SU-DHL-6 (cell line): Measurements from ENCODE around the gene SMIM45.

ENCODE experiments used
- H2AFZ ChIP-seq: fragments of 200-600 bp; sonication (generic); 2 replicates; pipeline ENCODE4 v1.6.1; 2014; ENCODE audit warnings: low read depth, mild to moderate bottlenecking, moderate library complexity, mixed read lengths, antibody characterized with exemption, low read length; ENCODE audit not compliant: severe bottlenecking
- H3F3A ChIP-seq: fragments of 200-600 bp; shearing (Covaris generic); 2 replicates; pipeline ENCODE4 v1.6.0; 2016; ENCODE audit warnings: antibody characterized with exemption, mild to moderate bottlenecking; ENCODE audit not compliant: insufficient read depth
- H3K27ac ChIP-seq: fragments of 200-600 bp; sonication (generic); 2 replicates; pipeline ENCODE4 v1.5.1; 2016; ENCODE audit warnings: low read depth, mild to moderate bottlenecking, low read length, moderate library complexity, mixed read lengths
- H3K27me3 ChIP-seq: fragments of 200-600 bp; sonication (generic), shearing (Covaris generic); 2 replicates; pipeline ENCODE4 v1.6.0; 2014; ENCODE audit warnings: mild to moderate bottlenecking, low read length
- H3K36me3 ChIP-seq: fragments of 200-600 bp; sonication (generic); 2 replicates; pipeline ENCODE4 v1.6.1; 2014; ENCODE audit warnings: mild to moderate bottlenecking, low read length, mixed read lengths
- H3K4me2 ChIP-seq: fragments of 300-600, 200-600 bp; shearing (Covaris generic), sonication (generic); 2 replicates; pipeline ENCODE4 v1.6.0; 2014; ENCODE audit warnings: low read length, low read depth, mild to moderate bottlenecking; ENCODE audit not compliant: poor library complexity, severe bottlenecking
- H3K4me3 ChIP-seq: fragments of 200-600 bp; sonication (generic); 2 replicates; pipeline ENCODE4 v1.5.1; 2014; ENCODE audit warnings: antibody characterized with exemption, low read length, mild to moderate bottlenecking, mixed read lengths; ENCODE audit not compliant: insufficient read depth, poor library complexity, severe bottlenecking
- H3K79me2 ChIP-seq: fragments of 200-600 bp; sonication (generic); 2 replicates; pipeline ENCODE4 v1.6.1; 2014; ENCODE audit warnings: mild to moderate bottlenecking, low read length, moderate library complexity; ENCODE audit not compliant: insufficient read depth
- H3K9ac ChIP-seq: fragments of 200-600 bp; sonication (generic); 2 replicates; pipeline ENCODE4 v1.7.0; 2014; ENCODE audit warnings: mild to moderate bottlenecking, low read length
- H3K9me2 ChIP-seq: fragments of 200-600 bp; sonication (generic); replicated peaks from 2 replicates; pipeline ENCODE4 v1.6.1; 2014; ENCODE audit warnings: low read length; ENCODE audit not compliant: insufficient read depth
- H3K9me3 ChIP-seq: fragments of 200-600 bp; sonication (generic); 2 replicates; pipeline ENCODE4 v1.6.1; 2014; ENCODE audit warnings: low read length, mixed read lengths; ENCODE audit not compliant: insufficient read depth
- H4K20me1 ChIP-seq: fragments of 200-600 bp; sonication (generic); 2 replicates; pipeline ENCODE4 v1.6.1; 2014; ENCODE audit warnings: low read depth, mild to moderate bottlenecking, antibody characterized with exemption, low read length, moderate library complexity, mixed read lengths
- CTCF ChIP-seq: fragments of 200-600 bp; sonication (generic); IDR thresholded peaks from one replicate; pipeline ENCODE4 v1.5.1; 2017; ENCODE audit warnings: antibody characterized with exemption, mild to moderate bottlenecking, low read length, moderate library complexity; ENCODE audit not compliant: insufficient read depth, poor library complexity, severe bottlenecking
- EZH2phosphoT487 ChIP-seq: fragments of 200-600 bp; sonication (generic), shearing (Covaris generic); conservative IDR thresholded peaks from 2 replicates; pipeline ENCODE4 v1.6.1; 2018; ENCODE audit warnings: mild to moderate bottlenecking, antibody characterized with exemption, low read length, moderate library complexity, mixed read lengths

The SMIM45 gene

GRCh38 chr22:41979423-41980250, 27.7 kb downstream of the SMIM45 start:
- no peaks in the 10 kb centered on the region for H3K36me3 ChIP-seq
- H3K79me2 ChIP-seq, result no peaks in the 10 kb centered on the region
- H3K4me2 ChIP-seq, result no peak overlapping the region
- no peak overlapping the region for H3K27ac ChIP-seq
- H3K9ac ChIP-seq, result no peak overlapping the region
- H3K27me3 ChIP-seq, result no peaks in the 10 kb centered on the region
- no peak overlapping the region for H3K4me3 ChIP-seq
- H2AFZ ChIP-seq, result no peak overlapping the region
- no peaks in the 10 kb centered on the region for H3K9me2 ChIP-seq
- H4K20me1 ChIP-seq, result no peaks in the 10 kb centered on the region
- no peaks in the 10 kb centered on the region for H3K9me3 ChIP-seq
- TF ChIP-seq CTCF, result no peak
- TF ChIP-seq EZH2phosphoT487, result no peak
- no peaks in the 10 kb centered on the region for H3F3A ChIP-seq

DNA sequence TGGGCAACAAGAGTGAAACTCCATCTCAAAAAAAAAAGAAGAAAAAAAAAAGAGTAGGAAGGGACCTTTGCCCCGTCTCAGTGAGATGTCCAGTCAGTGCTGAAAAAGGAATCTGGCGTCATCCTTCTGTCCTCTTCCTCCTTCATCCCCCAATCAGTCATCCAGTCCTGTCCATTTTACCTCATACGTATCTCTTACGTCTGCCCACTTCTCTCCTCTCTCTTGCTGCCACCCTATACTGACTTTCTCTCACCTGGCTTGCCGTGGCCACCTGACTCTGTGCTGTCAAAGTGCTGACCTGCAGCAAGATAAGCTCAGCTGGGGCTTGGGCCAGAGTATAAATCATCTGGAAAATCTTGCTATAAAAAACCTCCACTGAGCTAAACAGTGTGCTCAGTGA, 30.9 kb downstream of the SMIM45 start:
- no peaks in the 10 kb centered on the region for H3K9me3 ChIP-seq
- H3K4me3 ChIP-seq, result no peak overlapping the region
- no peaks in the 10 kb centered on the region for H3K79me2 ChIP-seq
- H2AFZ ChIP-seq, result no peak overlapping the region
- H3K4me2 ChIP-seq, result no peak overlapping the region
- no peak overlapping the region for H3K27ac ChIP-seq
- no peaks in the 10 kb centered on the region for H3K36me3 ChIP-seq
- no peak overlapping the region for H3K9ac ChIP-seq
- no peaks in the 10 kb centered on the region for H3F3A ChIP-seq
- H3K9me2 ChIP-seq, result no peaks in the 10 kb centered on the region
- TF ChIP-seq EZH2phosphoT487, result no peak
- no peak for TF ChIP-seq CTCF
- no peaks in the 10 kb centered on the region for H4K20me1 ChIP-seq
- H3K27me3 ChIP-seq, result no peaks in the 10 kb centered on the region

DNA sequence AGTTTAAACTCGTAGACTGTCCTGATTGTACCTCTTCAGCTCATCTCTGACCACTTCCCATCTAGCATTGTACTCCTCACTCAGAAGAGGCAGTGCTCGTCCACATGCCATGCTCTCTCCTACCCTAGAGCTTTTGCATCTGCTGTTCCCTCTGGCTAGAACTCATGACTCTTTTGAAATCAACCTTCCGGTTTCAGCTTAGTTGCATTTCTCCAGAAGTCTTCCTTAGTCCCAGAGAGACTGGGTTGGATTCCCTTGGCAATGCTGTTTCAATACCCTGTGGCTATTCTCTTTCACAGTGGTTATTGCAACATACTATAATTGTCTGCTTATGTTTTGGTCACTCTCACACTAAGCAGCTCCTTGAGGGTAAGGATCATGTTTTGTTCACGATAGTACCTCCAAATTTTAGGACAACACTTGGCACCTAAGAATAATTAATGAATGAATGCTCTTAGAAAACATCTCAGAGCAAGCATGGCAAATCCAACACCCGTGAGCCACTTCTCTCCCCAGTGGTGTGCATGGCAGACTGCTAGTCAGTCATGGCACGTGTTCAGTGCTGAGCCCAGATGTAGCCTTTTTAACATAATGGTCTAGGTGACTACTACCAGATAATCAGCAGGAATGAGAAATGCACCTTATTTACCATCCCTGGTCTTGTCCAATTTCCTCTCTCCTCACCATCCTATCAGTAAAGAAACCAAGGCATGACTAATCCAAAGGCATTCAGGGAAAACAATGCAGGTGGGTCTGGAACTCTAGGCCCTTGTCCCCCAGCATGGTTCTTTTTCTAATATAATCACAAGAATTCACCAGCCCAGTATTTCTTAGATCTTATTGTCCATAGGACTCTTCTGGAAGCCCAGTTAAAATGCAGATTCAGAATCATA, 31.8 kb downstream of the SMIM45 start:
- Histone ChIP-seq H3K9me2 (no peaks in the 10 kb centered on the region), H2AFZ (no peak overlapping the region), H3K4me3 (no peak overlapping the region), H3K9me3 (no peaks in the 10 kb centered on the region), H3K9ac (no peak overlapping the region), H3K79me2 (no peaks in the 10 kb centered on the region), H4K20me1 (no peaks in the 10 kb centered on the region), H3K27me3 (no peaks in the 10 kb centered on the region), H3K36me3 (no peaks in the 10 kb centered on the region), H3K27ac (no peak overlapping the region), H3F3A (no peaks in the 10 kb centered on the region), H3K4me2 (no peak overlapping the region)
- no peak for TF ChIP-seq EZH2phosphoT487
- no peak for TF ChIP-seq CTCF
